Measurements from ENCODE around the gene INPP5J. TPM values are rescaled to one million over a fixed set of nuclear protein-coding genes. Genes with fewer than 3 reads are reported as not detected.

The INPP5J gene
- total and polyA plus RNA-seq, 4 donors: 1.2 to 6.5 (median 2.1) TPM

DNA sequence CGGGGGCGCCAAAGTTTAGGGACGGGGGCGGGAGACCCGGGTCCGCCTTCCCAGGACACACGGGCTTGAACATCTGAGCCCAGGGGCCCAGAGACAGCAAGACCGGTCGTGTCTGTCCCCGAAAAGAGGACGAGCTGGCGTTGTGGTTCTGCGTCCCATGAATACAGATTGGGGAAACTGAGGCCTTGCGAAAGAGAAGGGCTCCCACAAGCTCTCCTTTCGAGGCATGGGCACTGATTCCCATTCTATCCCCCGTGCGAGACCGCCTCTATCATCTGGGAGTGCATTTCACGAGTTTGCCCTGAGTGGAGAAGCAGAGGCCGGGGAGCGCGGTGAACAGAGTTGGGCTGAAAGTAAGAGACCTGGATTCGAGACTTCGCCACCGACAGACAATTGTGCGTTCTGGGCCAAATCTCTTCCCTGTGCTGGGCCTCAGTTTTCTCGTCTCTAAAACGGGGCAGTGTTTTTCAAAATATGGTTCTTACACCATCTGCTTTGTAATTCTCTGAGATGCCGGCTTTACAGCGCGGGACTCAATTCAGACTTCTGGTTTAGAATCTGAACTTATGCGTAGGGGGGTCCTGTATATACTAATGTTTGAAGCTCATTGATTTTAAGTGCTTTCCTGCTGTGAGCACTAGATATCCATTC, 37.7 kb downstream of the INPP5J start:
- H3K36me3 ChIP-seq (ENCODE audit: control insufficient read depth in 4 of 4, insufficient read depth in 4 of 4, low read length in 4 of 4): peaks cover 2 to 5% (median 3%) of the 10 kb centered on the region in 4 donors
- ATAC-seq (ENCODE audit: insufficient read depth, low FRiP score): peak; percentile 4
- H3K4me3 ChIP-seq: peak overlapping the region; percentile 86
- H3K27me3 ChIP-seq (ENCODE audit: control insufficient read depth in 3 of 3, insufficient read depth in 3 of 3, low read length in 2 of 3): peaks cover 0 to 4% (median 0%) of the 10 kb centered on the region in 3 donors
- H3K9me3 ChIP-seq (ENCODE audit: control insufficient read depth in 4 of 4, insufficient read depth in 3 of 4, low read length in 3 of 4): no peaks in the 10 kb centered on the region
- peak overlapping the region; percentile 80 to 97 for H3K27ac ChIP-seq (ENCODE audit: low read depth in 1 of 2, low read length in 1 of 2)
- peak overlapping the region; percentile 66 to 87 for H3K9ac ChIP-seq (ENCODE audit: insufficient read depth in 1 of 2, low read length in 2 of 2)
- WGBS, 2 donors: 1 to 3% methylated on average over 32 of the region's 32 CpGs
- H3K4me1 ChIP-seq (ENCODE audit: control insufficient read depth in 5 of 5, insufficient read depth in 5 of 5, low read length in 5 of 5): peaks cover 6 to 18% (median 15%) of the 10 kb centered on the region in 5 donors
- no peak for TF ChIP-seq CTCF (IDR thresholded peaks at IDR 0.05; ENCODE audit: control extremely low read depth, extremely low read depth)
- no peak for DNase-seq

DNA sequence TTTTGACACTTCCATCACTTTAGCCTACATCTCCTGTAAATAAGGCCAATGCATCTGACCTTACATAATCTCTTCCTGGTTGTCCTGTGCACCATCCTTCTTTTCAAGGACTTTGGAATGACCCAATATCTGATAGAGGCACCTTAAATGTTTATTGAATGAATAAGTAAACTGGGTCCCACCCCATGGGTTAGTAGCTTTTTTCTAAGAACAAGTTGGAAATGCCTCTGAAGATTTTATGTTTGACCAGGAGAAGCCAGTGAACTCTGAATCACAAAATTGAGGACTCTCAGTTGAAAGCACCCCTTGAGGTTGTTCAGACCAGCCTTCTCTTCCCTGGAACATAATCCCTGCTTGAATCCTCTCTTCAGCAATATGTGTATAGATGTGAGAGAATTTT, 38.6 kb downstream of the INPP5J start:
- no peaks in the 10 kb centered on the region for H3K9me3 ChIP-seq (ENCODE audit: control insufficient read depth in 4 of 4, insufficient read depth in 3 of 4, low read length in 3 of 4)
- no peak overlapping the region for H3K4me3 ChIP-seq
- H3K27me3 ChIP-seq (ENCODE audit: control insufficient read depth in 3 of 3, insufficient read depth in 3 of 3, low read length in 2 of 3): peaks cover 0 to 4% (median 0%) of the 10 kb centered on the region in 3 donors
- H3K4me1 ChIP-seq (ENCODE audit: control insufficient read depth in 5 of 5, insufficient read depth in 5 of 5, low read length in 5 of 5): peaks cover 6 to 16% (median 13%) of the 10 kb centered on the region in 5 donors
- no peak for DNase-seq
- ATAC-seq (ENCODE audit: insufficient read depth, low FRiP score): no peak
- peak overlapping the region in 1 of 2 donors; percentile 87 for H3K9ac ChIP-seq (ENCODE audit: insufficient read depth in 1 of 2, low read length in 2 of 2)
- no peak for TF ChIP-seq CTCF (IDR thresholded peaks at IDR 0.05; ENCODE audit: control extremely low read depth, extremely low read depth)
- H3K36me3 ChIP-seq (ENCODE audit: control insufficient read depth in 4 of 4, insufficient read depth in 4 of 4, low read length in 4 of 4): peaks cover 2 to 9% (median 6%) of the 10 kb centered on the region in 4 donors
- H3K27ac ChIP-seq (ENCODE audit: low read depth in 1 of 2, low read length in 1 of 2): peak overlapping the region in 1 of 2 donors; percentile 97

DNA sequence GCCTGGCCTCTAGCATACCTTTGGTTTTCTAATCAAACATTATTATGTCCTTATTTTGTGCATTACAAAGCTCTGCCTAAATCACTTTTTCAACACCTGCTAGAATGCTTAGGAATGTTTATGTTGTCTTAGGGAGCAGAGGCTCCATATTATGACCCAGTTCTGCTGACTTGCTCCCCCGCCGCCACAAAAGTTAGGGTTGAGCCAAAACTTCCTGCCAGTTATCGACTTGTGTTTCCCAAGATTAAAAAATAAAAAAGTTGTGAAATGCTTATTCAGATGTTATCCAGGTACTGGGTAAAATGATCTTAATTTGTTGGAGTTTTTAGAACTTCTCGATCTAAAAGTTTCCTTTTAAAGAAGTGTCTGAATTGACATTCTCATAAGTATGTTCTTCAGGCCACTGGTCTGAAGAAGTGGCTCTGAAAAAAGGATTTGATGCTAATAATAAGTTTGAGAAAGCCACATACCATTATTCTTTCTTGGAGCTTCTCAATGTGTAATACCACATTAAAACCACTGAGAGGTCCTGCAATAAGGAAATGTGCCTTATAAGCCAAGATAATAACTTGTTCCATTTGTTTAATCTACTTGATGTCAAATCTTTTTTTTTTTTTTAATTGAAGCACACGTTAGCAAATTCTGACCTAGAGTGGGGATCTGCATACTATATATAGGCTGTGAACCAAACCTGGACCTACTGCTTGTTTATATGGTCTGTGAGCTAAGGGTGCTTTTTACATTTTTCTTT, 39.4 kb downstream of the INPP5J start:
- Histone ChIP-seq H3K36me3 (ENCODE audit: control insufficient read depth in 4 of 4, insufficient read depth in 4 of 4, low read length in 4 of 4) (peaks cover 2 to 9% (median 6%) of the 10 kb centered on the region in 4 donors), H3K4me3 (no peak overlapping the region), H3K9ac (ENCODE audit: insufficient read depth in 1 of 2, low read length in 2 of 2) (no peak overlapping the region), H3K27me3 (ENCODE audit: control insufficient read depth in 3 of 3, insufficient read depth in 3 of 3, low read length in 2 of 3) (peaks cover 0 to 4% (median 0%) of the 10 kb centered on the region in 3 donors), H3K27ac (ENCODE audit: low read depth in 1 of 2, low read length in 1 of 2) (no peak overlapping the region), H3K4me1 (ENCODE audit: control insufficient read depth in 5 of 5, insufficient read depth in 5 of 5, low read length in 5 of 5) (peaks cover 6 to 16% (median 13%) of the 10 kb centered on the region in 5 donors), H3K9me3 (ENCODE audit: control insufficient read depth in 4 of 4, insufficient read depth in 3 of 4, low read length in 3 of 4) (no peaks in the 10 kb centered on the region)
- 25 to 33% methylated on average over 5 of the region's 5 CpGs for WGBS, 2 donors
- DNase-seq: no peak
- TF ChIP-seq CTCF (IDR thresholded peaks at IDR 0.05; ENCODE audit: control extremely low read depth, extremely low read depth): no peak
- no peak for ATAC-seq (ENCODE audit: insufficient read depth, low FRiP score)

Data from lung (tissue), 12 donors.